Testis (tissue), 3 donors: ENCODE measurements around the gene MGAT5. TPM values are rescaled to one million over a fixed set of nuclear protein-coding genes. Genes with fewer than 3 reads are reported as not detected.

Experiments used
- DNase-seq: peaks from one replicate; pipeline ENCODE4 v3.0.0-alpha.2; 2019
- H3K27ac ChIP-seq, 2 donors: fragments of 200-600 bp; sonication (generic); one replicate each; pipeline ENCODE4 v1.5.1; 2019
- H3K27me3 ChIP-seq: fragments of 200-600 bp; sonication (generic); one replicate; pipeline ENCODE4 v1.5.1; 2019
- H3K36me3 ChIP-seq: fragments of 200-600 bp; sonication (generic); one replicate; pipeline ENCODE4 v1.5.1; 2017; ENCODE audit warnings: low read depth; ENCODE audit errors: missing control alignments
- H3K4me1 ChIP-seq: fragments of 200-600 bp; sonication (generic); one replicate; pipeline ENCODE4 v1.5.1; 2019
- H3K4me3 ChIP-seq, 2 donors: fragments of 200-600 bp; sonication (generic); one replicate each; pipeline ENCODE4 v1.5.1; 2017 to 2019
- H3K9me3 ChIP-seq: fragments of 200-600 bp; sonication (generic); one replicate; pipeline ENCODE4 v1.5.1; 2017
- CTCF ChIP-seq, 3 experiments: fragments of 450-650 bp in 2 of 3; fragments of 200-600 bp in 1 of 3; sonication (generic) in 1 of 3; IDR thresholded peaks; one replicate each; pipeline ENCODE4 v1.5.1; 2016 to 2019; ENCODE audit warnings: antibody characterized with exemption in 3 of 3, mild to moderate bottlenecking in 2 of 3, moderate library complexity in 1 of 3
- POLR2A ChIP-seq: fragments of 450-650 bp; IDR thresholded peaks from one replicate; pipeline ENCODE4 v1.6.1; 2017; ENCODE audit warnings: antibody characterized with exemption, mild to moderate bottlenecking, moderate library complexity
- WGBS, 2 donors: methylation state at CpG; one replicate each; pipeline ENCODE4 v1.1.5; 2018; 5-methylcytosine and 5-hydroxymethylcytosine counted together
- intact Hi-C: fragments of 100-400 bp; cut with DNase I; formaldehyde crosslinking; loops from one replicate; pipeline ENCODE4 v1.15.1; 2023; ENCODE audit warnings: low total_unique reads
- polyA plus RNA-seq: library from polyadenylated mRNA; stranded (reverse); fragments of 350-450 nt; fragmentation: Illumina TruSeq; extraction: RNeasy Lipid Tissue Mini Kit (QIAGEN cat#74804); gene quantifications from one replicate; pipeline ENCODE4 v1.2.3, GENCODE V29; 2014; ENCODE audit warnings: low read depth, low replicate concordance; ENCODE audit not compliant: insufficient read depth
- total RNA-seq, 2 donors: library from RNA; depleted of rRNA; stranded (reverse); fragments of >200 nt; gene quantifications; one replicate each; pipeline ENCODE4 v1.2.3, GENCODE V29; 2016

Gene MGAT5
- total and polyA plus RNA-seq, 3 donors from 2014 or later: 31.6 to 73.8 (median 64.5) TPM

GRCh38 chr2:134465228-134466105 lies 211.6 kb downstream of the MGAT5 start:
- no peak overlapping the region for H3K4me3 ChIP-seq
- TF ChIP-seq CTCF (IDR thresholded peaks at IDR 0.05): no peak
- no peak for TF ChIP-seq POLR2A
- intact Hi-C loops: loop anchor here (10.0 kb wide), 1 partner anchor 429 kb away; no protein-coding TSS in a partner anchor
- no peaks in the 10 kb centered on the region for H3K36me3 ChIP-seq
- DNase-seq: no peak
- 79 to 83% methylated on average over 6 of the region's 6 CpGs for WGBS, 2 donors
- H3K27me3 ChIP-seq: no peaks in the 10 kb centered on the region
- no peak overlapping the region for H3K27ac ChIP-seq
- H3K4me1 ChIP-seq: no peaks in the 10 kb centered on the region
- H3K9me3 ChIP-seq: no peaks in the 10 kb centered on the region

GRCh38 chr2:134466141-134466540 lies 212.3 kb downstream of the MGAT5 start:
- 76 to 94% methylated on average over 3 of the region's 3 CpGs for WGBS, 2 donors
- no peak for TF ChIP-seq POLR2A
- peak; percentile 21 for TF ChIP-seq CTCF (IDR thresholded peaks at IDR 0.05)
- Histone ChIP-seq H3K27ac (no peak overlapping the region), H3K36me3 (no peaks in the 10 kb centered on the region), H3K27me3 (no peaks in the 10 kb centered on the region), H3K9me3 (no peaks in the 10 kb centered on the region), H3K4me3 (no peak overlapping the region), H3K4me1 (no peaks in the 10 kb centered on the region)
- peak; percentile 58 for DNase-seq
- intact Hi-C loops: loop anchor here (10.0 kb wide), 1 partner anchor 429 kb away; no protein-coding TSS in a partner anchor

- intact Hi-C loops: loop anchor here (10.0 kb wide), 1 partner anchor 427 kb away; no protein-coding TSS in a partner anchor
Measured at GRCh38 chr2:134468164-134468563, 214.3 kb downstream of the MGAT5 start.

GRCh38 chr2:134468776-134469175 lies 214.9 kb downstream of the MGAT5 start:
- H3K4me1 ChIP-seq: no peaks in the 10 kb centered on the region
- intact Hi-C loops: loop anchor here (10.0 kb wide), 1 partner anchor 426 kb away; no protein-coding TSS in a partner anchor
- no peaks in the 10 kb centered on the region for H3K27me3 ChIP-seq
- no peaks in the 10 kb centered on the region for H3K9me3 ChIP-seq
- WGBS, 2 donors: 56 to 76% methylated on average over 10 to 12 of the region's 12 CpGs
- H3K27ac ChIP-seq: no peak overlapping the region
- DNase-seq: no peak
- TF ChIP-seq CTCF (IDR thresholded peaks at IDR 0.05) (no peak), POLR2A (no peak)
- no peak overlapping the region for H3K4me3 ChIP-seq
- H3K36me3 ChIP-seq: no peaks in the 10 kb centered on the region

More at GRCh38 chr2:134468164-134468563, 214.3 kb downstream of the MGAT5 start:
- WGBS, 2 donors: 90% methylated on average over 2 of the region's 2 CpGs
- Histone ChIP-seq H3K4me1 (no peaks in the 10 kb centered on the region), H3K27ac (no peak overlapping the region), H3K4me3 (no peak overlapping the region), H3K27me3 (no peaks in the 10 kb centered on the region), H3K36me3 (no peaks in the 10 kb centered on the region), H3K9me3 (no peaks in the 10 kb centered on the region)
- TF ChIP-seq CTCF (IDR thresholded peaks at IDR 0.05) (no peak), POLR2A (no peak)
- no peak for DNase-seq
